Fibroblast of skin of abdomen (primary cell): ENCODE data around the gene TMEM131.

ENCODE experiments used
- DNase-seq: peaks from one replicate; pipeline ENCODE4 v3.0.0-alpha.2; 2013

TMEM131 gene

GRCh38 chr2:97796465-97797126, 199.2 kb downstream of the TMEM131 start:
- DNase-seq, result no peak

GRCh38 chr2:97792416-97792815, 203.3 kb downstream of the TMEM131 start:
- no peak for DNase-seq

- no peak for DNase-seq
Measured at GRCh38 chr2:97788986-97789644, 206.6 kb downstream of the TMEM131 start.

GRCh38 chr2:97785818-97786217, 209.9 kb downstream of the TMEM131 start:
- no peak for DNase-seq

- DNase-seq, result no peak
Measured at GRCh38 chr2:97784953-97785352, 210.8 kb downstream of the TMEM131 start.

- DNase-seq, result no peak
Measured at GRCh38 chr2:97781981-97782380, 213.8 kb downstream of the TMEM131 start.

GRCh38 chr2:97779141-97779540, 216.6 kb downstream of the TMEM131 start:
- no peak for DNase-seq

GRCh38 chr2:97775074-97775473, 220.7 kb downstream of the TMEM131 start:
- DNase-seq, result no peak

GRCh38 chr2:97774425-97774824, 221.3 kb downstream of the TMEM131 start:
- no peak for DNase-seq

- DNase-seq, result no peak
Measured at GRCh38 chr2:97770445-97770844, 225.3 kb downstream of the TMEM131 start.

GRCh38 chr2:97769711-97770110, 226.0 kb downstream of the TMEM131 start:
- DNase-seq, result no peak

- DNase-seq, result no peak
Measured at GRCh38 chr2:97769308-97769707, 226.4 kb downstream of the TMEM131 start.

- DNase-seq, result no peak
Measured at GRCh38 chr2:97766567-97766966, 229.2 kb downstream of the TMEM131 start.

GRCh38 chr2:97765933-97766332, 229.8 kb downstream of the TMEM131 start:
- DNase-seq, result no peak

- DNase-seq, result no peak
Measured at GRCh38 chr2:97764559-97765263, 231.0 kb downstream of the TMEM131 start.

- no peak for DNase-seq
Measured at GRCh38 chr2:97763176-97763845, 232.4 kb downstream of the TMEM131 start.

- no peak for DNase-seq
Measured at GRCh38 chr2:97761192-97761591, 234.6 kb downstream of the TMEM131 start.

- DNase-seq, result no peak
Measured at GRCh38 chr2:97760480-97761049, 235.2 kb downstream of the TMEM131 start.

GRCh38 chr2:97759727-97760407, 235.9 kb downstream of the TMEM131 start:
- DNase-seq, result no peak

GRCh38 chr2:97758131-97758705, 237.5 kb downstream of the TMEM131 start:
- DNase-seq, result no peak

GRCh38 chr2:97757062-97757461, 238.7 kb downstream of the TMEM131 start:
- DNase-seq, result no peak

- no peak for DNase-seq
Measured at GRCh38 chr2:97755491-97755890, 240.3 kb downstream of the TMEM131 start.
